Neuronal stem cell (in vitro differentiated cells): Measurements from ENCODE around the gene CDH12.

Experiments
- DNase-seq: peaks from one replicate; pipeline ENCODE4 v3.0.0-alpha.2; 2013; ENCODE audit warnings: low spot score
- H2AFZ ChIP-seq: one replicate; pipeline ENCODE4 v1.6.1; 2013; ENCODE audit warnings: mild to moderate bottlenecking, low read length, inconsistent platforms
- H2AK5ac ChIP-seq: 2 replicates; pipeline ENCODE4 v1.6.1; 2013; ENCODE audit warnings: low read depth, mild to moderate bottlenecking, inconsistent platforms, low read length, moderate library complexity, mixed read lengths
- H2BK120ac ChIP-seq: 2 replicates; pipeline ENCODE4 v1.6.1; 2013; ENCODE audit warnings: low read depth, mild to moderate bottlenecking, inconsistent platforms, low read length, moderate library complexity, mixed read lengths
- H2BK12ac ChIP-seq: one replicate; pipeline ENCODE4 v1.6.1; 2013; ENCODE audit warnings: low read length, inconsistent platforms
- H2BK15ac ChIP-seq: 2 replicates; pipeline ENCODE4 v1.6.1; 2013; ENCODE audit warnings: mild to moderate bottlenecking, low read length, inconsistent platforms, mixed read lengths
- H2BK5ac ChIP-seq: one replicate; pipeline ENCODE4 v1.6.1; 2013; ENCODE audit warnings: inconsistent platforms, mild to moderate bottlenecking, low read length, moderate library complexity
- H3K14ac ChIP-seq: one replicate; pipeline ENCODE4 v1.6.1; 2013; ENCODE audit warnings: low read length, inconsistent platforms
- H3K18ac ChIP-seq: 2 replicates; pipeline ENCODE4 v1.6.1; 2013; ENCODE audit warnings: low read length, inconsistent platforms
- H3K23ac ChIP-seq: 2 replicates; pipeline ENCODE4 v1.6.1; 2013; ENCODE audit warnings: low read depth, mild to moderate bottlenecking, mixed read lengths, low read length, inconsistent platforms; ENCODE audit not compliant: poor library complexity
- H3K27ac ChIP-seq: replicated peaks from 3 replicates; pipeline ENCODE4 v1.5.1; 2013; ENCODE audit warnings: low read length, inconsistent platforms
- H3K27me3 ChIP-seq, 3 experiments: 2 replicates each; pipeline ENCODE4 v1.6.1; 2013; ENCODE audit warnings: low read length in 3 of 3, mild to moderate bottlenecking in 2 of 3, inconsistent platforms in 1 of 3, low read depth in 1 of 3, mixed read lengths in 1 of 3, moderate library complexity in 1 of 3; ENCODE audit not compliant: control insufficient read depth in 3 of 3, insufficient read depth in 3 of 3
- H3K36me3 ChIP-seq, 2 donors: replicated peaks in 1 of 2; 2 replicates each; pipeline ENCODE4 v1.6.1; 2013; ENCODE audit warnings: low read length in 2 of 2; ENCODE audit not compliant: control insufficient read depth in 2 of 2, insufficient read depth in 2 of 2
- H3K4ac ChIP-seq: 2 replicates; pipeline ENCODE4 v1.6.1; 2013; ENCODE audit warnings: inconsistent platforms, mild to moderate bottlenecking, low read length, moderate library complexity
- H3K4me1 ChIP-seq, 2 donors: 1 replicate in 1 of 2; 2 replicates in 1 of 2; pipeline ENCODE4 v1.6.1; 2013; ENCODE audit warnings: low read length in 2 of 2, low read depth in 1 of 2; ENCODE audit not compliant: control insufficient read depth in 2 of 2, insufficient read depth in 1 of 2
- H3K4me2 ChIP-seq: one replicate; pipeline ENCODE4 v1.6.1; 2013; ENCODE audit warnings: mild to moderate bottlenecking, low read length, inconsistent platforms; ENCODE audit not compliant: insufficient read depth, poor library complexity, severe bottlenecking
- H3K4me3 ChIP-seq, 2 donors: 2 replicates each; pipeline ENCODE4 v1.5.1; 2013; ENCODE audit warnings: low read length in 2 of 2, mild to moderate bottlenecking in 2 of 2, inconsistent platforms in 1 of 2, moderate library complexity in 1 of 2
- H3K79me1 ChIP-seq: one replicate; pipeline ENCODE4 v1.6.1; 2013; ENCODE audit warnings: low read depth, mild to moderate bottlenecking, inconsistent platforms, low read length, moderate library complexity
- H3K9ac ChIP-seq: one replicate; pipeline ENCODE4 v1.6.1; 2013; ENCODE audit warnings: mild to moderate bottlenecking, low read depth, low read length, inconsistent platforms; ENCODE audit not compliant: poor library complexity
- H3K9me3 ChIP-seq, 2 donors: replicated peaks in 1 of 2; 2 replicates each; pipeline versions ENCODE3 to v1.6.1; 2013; ENCODE audit warnings: low read length in 2 of 2, mild to moderate bottlenecking in 2 of 2, inconsistent platforms in 1 of 2, low read depth in 1 of 2, mixed read lengths in 1 of 2, moderate library complexity in 1 of 2; ENCODE audit not compliant: control insufficient read depth in 2 of 2, insufficient read depth in 1 of 2
- H4K8ac ChIP-seq: one replicate; pipeline ENCODE4 v1.6.1; 2013; ENCODE audit warnings: low read depth, mild to moderate bottlenecking, inconsistent platforms, low read length, moderate library complexity
- H4K91ac ChIP-seq: one replicate; pipeline ENCODE4 v1.6.1; 2013; ENCODE audit warnings: low read length, low read depth, mild to moderate bottlenecking, inconsistent platforms; ENCODE audit not compliant: poor library complexity
- WGBS, 2 donors: extraction: QIAGEN DNeasy Blood & Tissue Kit; methylation state at CpG; one replicate each; pipeline ENCODE4 v1.1.7; 2013; ENCODE audit warnings: missing lambda C conversion rate in 2 of 2, mixed read lengths in 1 of 2; ENCODE audit not compliant: insufficient read length in 2 of 2, insufficient replicate concordance in 1 of 2; ENCODE audit errors: extremely low coverage in 2 of 2; 5-methylcytosine and 5-hydroxymethylcytosine counted together

The CDH12 gene

DNA sequence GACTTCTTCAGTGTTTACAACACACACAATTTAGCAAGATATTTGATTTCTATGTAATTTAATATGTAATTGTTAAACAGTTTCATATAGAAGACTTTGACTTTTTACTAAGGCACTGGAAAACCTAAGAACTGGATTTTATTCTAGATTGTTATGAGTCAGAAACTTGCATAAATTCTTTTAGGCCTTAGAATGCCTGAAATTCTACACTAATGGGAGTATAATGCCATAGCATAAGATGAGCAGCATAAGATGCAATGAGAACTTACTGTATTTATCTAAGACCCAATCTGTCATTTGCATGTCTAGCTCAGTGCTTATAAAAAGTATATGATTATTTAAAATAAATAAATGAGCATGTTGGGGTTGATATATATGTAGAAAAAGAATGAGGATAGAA is 285.2 kb downstream of the CDH12 start:
- Histone ChIP-seq H3K18ac (no peak overlapping the region), H3K4me3 (no peak overlapping the region), H2BK5ac (no peak overlapping the region), H2AK5ac (no peak overlapping the region), H4K91ac (no peak overlapping the region), H4K8ac (no peak overlapping the region), H3K9ac (no peak overlapping the region), H3K4me1 (no peaks in the 10 kb centered on the region), H3K23ac (no peak overlapping the region), H3K36me3 (no peaks in the 10 kb centered on the region), H3K27ac (no peak overlapping the region), H3K27me3 (no peaks in the 10 kb centered on the region), H3K4me2 (no peak overlapping the region), H2BK15ac (no peak overlapping the region), H3K9me3 (no peaks in the 10 kb centered on the region), H3K14ac (no peak overlapping the region), H2BK120ac (no peak overlapping the region), H2BK12ac (no peak overlapping the region), H3K79me1 (no peaks in the 10 kb centered on the region), H2AFZ (no peak overlapping the region), H3K4ac (no peak overlapping the region)
- DNase-seq = no peak

DNA sequence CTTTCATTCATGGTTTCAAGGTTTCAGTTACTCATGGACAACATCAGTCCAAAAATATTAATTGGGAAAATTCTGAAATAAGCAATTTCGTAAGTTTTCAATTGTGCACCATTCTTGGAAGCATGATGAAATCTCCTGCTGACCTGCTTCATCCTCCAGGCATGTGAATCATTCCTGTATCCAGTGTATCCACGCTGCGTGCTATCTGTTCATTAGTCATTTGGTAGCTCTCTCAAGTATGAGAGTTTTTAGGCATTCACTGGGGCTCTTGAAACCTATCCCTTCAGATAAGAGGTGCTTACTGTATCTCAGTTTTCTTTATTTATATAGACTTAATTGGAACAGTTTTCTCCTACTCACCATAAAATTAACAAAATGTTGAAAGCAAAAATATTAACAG is 293.0 kb downstream of the CDH12 start:
- H4K8ac ChIP-seq = no peak overlapping the region
- H3K23ac ChIP-seq = no peak overlapping the region
- no peak overlapping the region for H3K9ac ChIP-seq
- no peak overlapping the region for H2BK5ac ChIP-seq
- no CpG with 5 or more reads among the region's 3 CpGs for WGBS, 2 donors
- no peak overlapping the region for H4K91ac ChIP-seq
- H3K27me3 ChIP-seq = no peaks in the 10 kb centered on the region
- H3K4me3 ChIP-seq = no peak overlapping the region
- no peaks in the 10 kb centered on the region for H3K36me3 ChIP-seq
- no peak overlapping the region for H2BK120ac ChIP-seq
- no peak overlapping the region for H3K4ac ChIP-seq
- H2BK15ac ChIP-seq = no peak overlapping the region
- H3K4me2 ChIP-seq = no peak overlapping the region
- no peaks in the 10 kb centered on the region for H3K4me1 ChIP-seq
- H3K14ac ChIP-seq = no peak overlapping the region
- DNase-seq = no peak
- no peak overlapping the region for H2BK12ac ChIP-seq
- no peak overlapping the region for H2AFZ ChIP-seq
- no peaks in the 10 kb centered on the region for H3K79me1 ChIP-seq
- H2AK5ac ChIP-seq = no peak overlapping the region
- H3K9me3 ChIP-seq = no peaks in the 10 kb centered on the region
- H3K27ac ChIP-seq = no peak overlapping the region
- no peak overlapping the region for H3K18ac ChIP-seq

DNA sequence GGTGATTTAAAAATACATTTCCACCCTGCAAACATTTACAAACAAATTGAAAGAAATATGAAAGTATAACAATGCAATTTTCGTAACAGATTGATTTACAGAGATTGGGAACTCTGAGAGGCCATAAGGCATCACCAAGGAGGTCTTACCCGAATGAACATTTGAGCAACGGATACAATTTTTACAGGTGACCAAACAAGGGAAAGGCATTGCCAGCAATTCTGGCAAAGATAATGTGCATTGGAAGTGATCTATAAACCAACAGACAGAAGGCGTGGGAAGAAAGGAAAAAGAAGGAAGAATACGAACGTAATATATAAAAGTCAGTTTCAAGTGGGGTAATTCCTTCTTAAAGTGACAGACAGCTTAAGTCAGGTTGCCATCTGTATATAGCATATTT is 295.9 kb downstream of the CDH12 start:
- no peaks in the 10 kb centered on the region for H3K79me1 ChIP-seq
- no peaks in the 10 kb centered on the region for H3K27me3 ChIP-seq
- no peak overlapping the region for H3K4me2 ChIP-seq
- no peak overlapping the region for H2BK120ac ChIP-seq
- no peak overlapping the region for H4K91ac ChIP-seq
- H3K4me3 ChIP-seq = no peak overlapping the region
- H3K18ac ChIP-seq = no peak overlapping the region
- H2BK12ac ChIP-seq = no peak overlapping the region
- H2AFZ ChIP-seq = no peak overlapping the region
- no peak overlapping the region for H3K4ac ChIP-seq
- no peak overlapping the region for H3K9ac ChIP-seq
- WGBS, 2 donors = no CpG with 5 or more reads among the region's 6 CpGs
- no peaks in the 10 kb centered on the region for H3K4me1 ChIP-seq
- H2BK5ac ChIP-seq = no peak overlapping the region
- H3K27ac ChIP-seq = no peak overlapping the region
- H3K9me3 ChIP-seq = no peaks in the 10 kb centered on the region
- no peak for DNase-seq
- no peak overlapping the region for H3K14ac ChIP-seq
- H2AK5ac ChIP-seq = no peak overlapping the region
- no peak overlapping the region for H3K23ac ChIP-seq
- H4K8ac ChIP-seq = no peak overlapping the region
- no peak overlapping the region for H2BK15ac ChIP-seq
- H3K36me3 ChIP-seq = no peaks in the 10 kb centered on the region

DNA sequence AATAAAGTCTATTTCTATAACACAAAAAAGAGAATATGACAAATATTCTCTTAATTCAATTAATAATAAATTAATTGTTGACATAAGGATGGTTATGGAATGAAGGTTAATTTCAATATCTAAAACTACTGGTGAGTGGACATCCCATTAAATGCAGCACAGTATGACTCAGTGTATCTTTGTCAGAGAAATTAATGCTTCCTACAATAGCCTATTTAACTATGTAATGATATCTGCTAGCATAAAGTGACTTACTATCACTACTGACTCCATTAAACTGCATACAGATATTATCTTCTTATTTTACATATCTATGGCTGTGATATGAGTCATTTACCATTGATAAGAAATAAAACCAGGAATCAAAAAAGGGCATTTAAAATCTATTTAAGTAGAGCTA is 298.7 kb downstream of the CDH12 start:
- Histone ChIP-seq H3K9ac (no peak overlapping the region), H2BK120ac (no peak overlapping the region), H3K9me3 (no peaks in the 10 kb centered on the region), H2BK15ac (no peak overlapping the region), H2BK12ac (no peak overlapping the region), H3K4me2 (no peak overlapping the region), H2BK5ac (no peak overlapping the region), H3K23ac (no peak overlapping the region), H3K36me3 (no peaks in the 10 kb centered on the region), H4K8ac (no peak overlapping the region), H2AK5ac (no peak overlapping the region), H4K91ac (no peak overlapping the region), H3K79me1 (no peaks in the 10 kb centered on the region), H3K27ac (no peak overlapping the region), H3K4ac (no peak overlapping the region), H3K14ac (no peak overlapping the region), H3K4me3 (no peak overlapping the region), H3K4me1 (no peaks in the 10 kb centered on the region), H3K27me3 (no peaks in the 10 kb centered on the region), H3K18ac (no peak overlapping the region), H2AFZ (no peak overlapping the region)
- DNase-seq = no peak
